DND-41 (cell line): Measurements from ENCODE around the gene TRIM63.

Experiments used
- CTCF ChIP-seq: IDR thresholded peaks from 2 replicates; pipeline ENCODE4 v1.5.1; 2012; ENCODE audit warnings: borderline replicate concordance, low read length, moderate library complexity, mild to moderate bottlenecking; ENCODE audit not compliant: poor library complexity, severe bottlenecking; ENCODE audit errors: extremely low read depth
- EZH2 ChIP-seq: IDR thresholded peaks from 3 replicates; pipeline ENCODE4 v1.6.1; 2012; ENCODE audit warnings: borderline replicate concordance, low read depth, mild to moderate bottlenecking, moderate library complexity, low read length, inconsistent platforms; ENCODE audit not compliant: severe bottlenecking

DNA sequence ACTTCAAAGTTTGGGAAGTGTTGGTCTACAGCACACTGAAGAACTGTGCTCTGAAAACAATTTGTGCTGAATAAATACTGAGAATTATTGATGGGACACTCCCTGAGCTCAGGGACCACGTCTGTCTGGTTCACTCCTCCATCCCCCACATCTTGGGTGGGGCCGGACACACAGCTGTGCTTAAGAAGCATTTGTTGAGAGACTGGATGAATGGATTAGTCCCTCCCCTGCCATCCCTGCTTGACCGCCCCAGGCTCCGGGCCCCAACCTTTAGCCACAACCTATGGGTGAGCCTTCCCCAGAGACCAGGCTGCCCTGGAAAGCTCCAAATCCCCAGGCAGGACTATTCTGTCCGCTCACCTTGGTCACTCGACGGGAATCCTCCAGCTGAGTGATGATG is 7.5 kb downstream of the TRIM63 start:
- TF ChIP-seq EZH2 (no peak), CTCF (no peak)
